ENCODE measurements around the gene SERPINB6. TPM values are rescaled to one million over a fixed set of nuclear protein-coding genes. Genes with fewer than 3 reads are reported as not detected.
"Not testable (repeated sequence)": the region's sequence is repeated elsewhere in the genome, so short reads cannot be mapped to it uniquely, and the experiment has no call there.

The SERPINB6 gene
- total RNA-seq, 3 donors from 2014 or later, result 134 to 147 (median 142) TPM

- intact Hi-C loops (cut with DNase I, micrococcal nuclease), result loop anchor here in 1 of 2 donors (5.0 kb wide), 1 partner anchor 36 kb away; no protein-coding TSS in a partner anchor
- no peak for TF ChIP-seq CTCF (IDR thresholded peaks at IDR 0.05)
- H3K9me3 ChIP-seq, result peaks cover 13% of the 10 kb centered on the region
- no peaks in the 10 kb centered on the region for H3K4me1 ChIP-seq (ENCODE audit: low read depth)
- DNase-seq, result no peak
- no peak overlapping the region for H3K4me3 ChIP-seq
- H3K36me3 ChIP-seq (ENCODE audit: low read depth), result no peaks in the 10 kb centered on the region
- ATAC-seq, result no peak
Measured at GRCh38 chr6:3011592-3011991, 40.2 kb upstream of the SERPINB6 start.

GRCh38 chr6:3011158-3011557 is 39.8 kb upstream of the SERPINB6 start:
- no peaks in the 10 kb centered on the region for H3K36me3 ChIP-seq (ENCODE audit: low read depth)
- TF ChIP-seq CTCF (IDR thresholded peaks at IDR 0.05), result no peak
- H3K4me1 ChIP-seq (ENCODE audit: low read depth), result no peaks in the 10 kb centered on the region
- no peak for ATAC-seq
- DNase-seq, result no peak
- H3K4me3 ChIP-seq, result no peak overlapping the region
- peaks cover 13% of the 10 kb centered on the region for H3K9me3 ChIP-seq
- intact Hi-C loops (cut with DNase I, micrococcal nuclease), result loop anchor here in 1 of 2 donors (5.0 kb wide), 1 partner anchor 36 kb away; no protein-coding TSS in a partner anchor

- peak; percentile 69 for ATAC-seq
- intact Hi-C loops (cut with DNase I, micrococcal nuclease), result loop anchor here in 1 of 2 donors (5.0 kb wide), 1 partner anchor 37 kb away; no protein-coding TSS in a partner anchor
Measured at GRCh38 chr6:3009930-3010329, 38.6 kb upstream of the SERPINB6 start.

GRCh38 chr6:3008712-3009265 is 37.4 kb upstream of the SERPINB6 start:
- H3K4me3 ChIP-seq; H3K4me1 ChIP-seq (ENCODE audit: low read depth); intact Hi-C loops (cut with DNase I, micrococcal nuclease); DNase-seq; ATAC-seq; H3K36me3 ChIP-seq (ENCODE audit: low read depth): not testable (repeated sequence)
- peaks cover 13% of the 10 kb centered on the region for H3K9me3 ChIP-seq

More at GRCh38 chr6:3009930-3010329, 38.6 kb upstream of the SERPINB6 start:
- Histone ChIP-seq H3K4me3 (no peak overlapping the region), H3K4me1 (ENCODE audit: low read depth) (no peaks in the 10 kb centered on the region), H3K36me3 (ENCODE audit: low read depth) (no peaks in the 10 kb centered on the region), H3K9me3 (peaks cover 13% of the 10 kb centered on the region)
- no peak for TF ChIP-seq CTCF (IDR thresholded peaks at IDR 0.05)
- peak in 1 of 3 donors; percentile 1 for DNase-seq

- intact Hi-C loops (cut with DNase I, micrococcal nuclease), result no loop called here
- H3K9me3 ChIP-seq, result peaks cover 13% of the 10 kb centered on the region
- no peak for TF ChIP-seq CTCF (IDR thresholded peaks at IDR 0.05)
- ATAC-seq, result no peak
- no peaks in the 10 kb centered on the region for H3K36me3 ChIP-seq (ENCODE audit: low read depth)
- H3K4me3 ChIP-seq, result no peak overlapping the region
- H3K4me1 ChIP-seq (ENCODE audit: low read depth), result no peaks in the 10 kb centered on the region
- DNase-seq, result no peak
Measured at GRCh38 chr6:3007571-3007970, 36.2 kb upstream of the SERPINB6 start.

- ATAC-seq, result no peak
- H3K4me3 ChIP-seq, result no peak overlapping the region
- no peaks in the 10 kb centered on the region for H3K36me3 ChIP-seq (ENCODE audit: low read depth)
- intact Hi-C loops (cut with DNase I, micrococcal nuclease), result no loop called here
- no peaks in the 10 kb centered on the region for H3K4me1 ChIP-seq (ENCODE audit: low read depth)
- peaks cover 5% of the 10 kb centered on the region for H3K9me3 ChIP-seq
- no peak for DNase-seq
- TF ChIP-seq CTCF (IDR thresholded peaks at IDR 0.05), result no peak
Measured at GRCh38 chr6:3006476-3006875, 35.1 kb upstream of the SERPINB6 start.
